Muscle layer of colon (tissue), 2 donors: ENCODE measurements around the gene C2CD2.

Experiments used
- H3K27ac ChIP-seq: one replicate; pipeline ENCODE4 v1.7.0; 2013; ENCODE audit warnings: low read depth, mild to moderate bottlenecking, low read length, moderate library complexity
- H3K27me3 ChIP-seq, 2 donors: one replicate each; pipeline ENCODE4 v1.7.0; 2013; ENCODE audit warnings: low read length in 2 of 2, mild to moderate bottlenecking in 2 of 2; ENCODE audit not compliant: insufficient read depth in 2 of 2, control insufficient read depth in 1 of 2
- H3K36me3 ChIP-seq: one replicate; pipeline ENCODE4 v1.7.0; 2013; ENCODE audit warnings: mild to moderate bottlenecking, low read length; ENCODE audit not compliant: insufficient read depth
- H3K4me1 ChIP-seq: one replicate; pipeline ENCODE4 v1.7.0; 2013; ENCODE audit warnings: mild to moderate bottlenecking, low read length; ENCODE audit not compliant: insufficient read depth
- H3K4me3 ChIP-seq, 2 donors: one replicate each; pipeline ENCODE4 v1.7.0; 2013; ENCODE audit warnings: low read length in 2 of 2, low read depth in 1 of 2, mild to moderate bottlenecking in 1 of 2, moderate library complexity in 1 of 2
- H3K9ac ChIP-seq: one replicate; pipeline ENCODE4 v1.7.0; 2013; ENCODE audit warnings: low read length
- H3K9me3 ChIP-seq: one replicate; pipeline ENCODE4 v1.7.0; 2013; ENCODE audit warnings: mild to moderate bottlenecking, low read length
- donor health status: abdominal sarcoma.
- donor health status: Adenocarcinoma of cecum.

The C2CD2 gene

DNA sequence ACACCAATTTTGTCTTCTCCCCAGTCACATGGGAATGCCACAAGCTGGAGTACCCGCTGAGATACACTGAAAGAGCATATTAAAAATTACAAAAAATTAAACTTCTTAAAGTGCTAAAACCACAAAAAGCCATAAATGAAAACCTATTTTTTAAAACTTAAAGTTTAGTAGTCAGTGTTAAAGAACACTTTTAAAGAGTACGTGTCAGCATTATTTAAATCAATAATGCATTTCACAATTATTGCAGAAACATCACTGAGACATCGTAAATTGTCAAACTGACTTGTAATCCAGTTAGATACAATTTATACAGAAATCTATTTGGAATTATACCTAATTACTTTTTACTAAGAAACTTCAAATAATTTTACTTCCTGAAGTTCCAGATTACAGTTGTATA, 33.5 kb upstream of the C2CD2 start:
- no peak overlapping the region for H3K9ac ChIP-seq
- no peaks in the 10 kb centered on the region for H3K4me1 ChIP-seq
- H3K4me3 ChIP-seq, result no peak overlapping the region
- peaks cover 15% of the 10 kb centered on the region for H3K36me3 ChIP-seq
- H3K27ac ChIP-seq, result no peak overlapping the region
- no peaks in the 10 kb centered on the region for H3K27me3 ChIP-seq
- H3K9me3 ChIP-seq, result no peaks in the 10 kb centered on the region

DNA sequence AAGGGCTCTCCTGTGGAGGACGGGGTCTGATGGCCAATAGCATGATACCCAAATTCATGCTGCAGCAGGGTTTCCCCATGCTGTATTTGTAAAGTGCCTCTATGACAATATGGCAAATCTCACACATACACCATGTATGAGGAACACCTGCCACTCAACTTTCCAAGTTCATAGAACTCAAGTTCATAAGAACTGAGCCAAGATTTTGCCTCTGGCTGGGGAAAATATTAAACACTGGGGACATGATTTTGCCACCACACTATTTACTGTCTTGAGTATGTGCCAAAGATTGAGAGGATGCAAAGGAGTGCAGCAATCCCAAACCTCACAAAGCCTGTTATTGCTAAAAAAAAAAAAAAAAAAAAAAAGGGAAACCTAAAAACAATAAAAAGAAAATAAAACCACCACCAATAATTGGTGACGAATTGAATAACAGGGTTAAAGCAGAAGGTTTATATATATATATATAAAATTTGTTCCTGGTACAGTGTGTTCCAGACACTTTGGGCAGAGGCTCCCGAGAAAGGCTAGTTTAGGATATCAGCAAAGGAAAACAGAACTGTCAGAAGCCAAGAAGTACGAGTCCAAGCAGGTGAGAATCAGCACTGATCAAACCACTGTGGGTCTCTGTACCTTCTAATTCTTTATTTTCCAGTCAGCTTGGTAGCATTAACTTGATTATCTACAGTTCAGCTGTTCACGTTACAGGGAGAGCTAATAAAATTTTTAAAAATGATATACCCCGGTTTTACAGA, 32.0 kb upstream of the C2CD2 start:
- Histone ChIP-seq H3K9ac (no peak overlapping the region), H3K4me1 (no peaks in the 10 kb centered on the region)

DNA sequence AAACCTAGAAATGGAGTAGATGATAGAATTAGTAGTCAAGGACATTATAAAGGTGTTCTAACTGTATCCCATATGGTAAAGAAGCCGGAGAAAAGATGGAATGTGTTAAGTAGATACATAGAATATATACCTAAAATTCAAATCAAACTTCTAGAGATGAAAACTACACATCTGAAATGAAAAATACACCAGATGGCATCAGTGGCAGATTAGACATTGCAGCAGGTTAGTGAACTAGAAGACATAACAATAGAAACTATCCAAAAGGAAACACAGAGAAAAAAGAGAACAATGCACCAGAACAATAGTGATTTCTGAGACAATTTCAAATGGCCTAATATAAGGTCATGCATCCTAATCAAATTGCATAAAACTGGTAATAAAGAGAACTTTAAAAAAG, 29.4 kb upstream of the C2CD2 start:
- H3K36me3 ChIP-seq, result no peaks in the 10 kb centered on the region
- H3K9ac ChIP-seq, result no peak overlapping the region
- H3K4me3 ChIP-seq, result no peak overlapping the region

More for the DNA sequence above, 32.0 kb upstream of the C2CD2 start:
- Histone ChIP-seq H3K36me3 (peaks cover 1% of the 10 kb centered on the region), H3K27me3 (no peaks in the 10 kb centered on the region), H3K27ac (no peak overlapping the region), H3K4me3 (no peak overlapping the region), H3K9me3 (no peaks in the 10 kb centered on the region)

DNA sequence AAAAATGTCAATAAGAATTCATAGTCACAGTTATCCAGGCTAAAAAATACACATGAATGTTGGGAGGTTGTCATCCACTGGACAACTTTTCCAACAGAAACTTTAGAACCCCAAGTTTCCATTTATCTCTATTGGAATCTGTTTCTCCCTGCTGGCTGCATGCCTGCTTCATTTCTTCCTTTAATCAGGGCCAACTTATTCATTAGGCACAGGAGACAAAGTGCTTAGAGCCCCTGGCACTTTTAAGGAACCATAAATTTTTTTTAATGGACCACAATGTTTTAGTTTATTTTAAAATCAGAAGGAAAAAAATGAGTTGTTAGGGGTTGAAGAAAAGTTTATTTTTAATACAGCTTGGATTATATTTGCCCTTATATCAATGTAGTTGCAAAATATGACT, 26.7 kb upstream of the C2CD2 start:
- Histone ChIP-seq H3K9ac (no peak overlapping the region), H3K4me3 (no peak overlapping the region), H3K9me3 (peaks cover 3% of the 10 kb centered on the region), H3K27me3 (no peaks in the 10 kb centered on the region), H3K36me3 (no peaks in the 10 kb centered on the region), H3K4me1 (no peaks in the 10 kb centered on the region), H3K27ac (no peak overlapping the region)

More for the DNA sequence above, 29.4 kb upstream of the C2CD2 start:
- peaks cover 3% of the 10 kb centered on the region for H3K9me3 ChIP-seq
- H3K27me3 ChIP-seq, result no peaks in the 10 kb centered on the region
- H3K27ac ChIP-seq, result no peak overlapping the region
- H3K4me1 ChIP-seq, result no peaks in the 10 kb centered on the region

DNA sequence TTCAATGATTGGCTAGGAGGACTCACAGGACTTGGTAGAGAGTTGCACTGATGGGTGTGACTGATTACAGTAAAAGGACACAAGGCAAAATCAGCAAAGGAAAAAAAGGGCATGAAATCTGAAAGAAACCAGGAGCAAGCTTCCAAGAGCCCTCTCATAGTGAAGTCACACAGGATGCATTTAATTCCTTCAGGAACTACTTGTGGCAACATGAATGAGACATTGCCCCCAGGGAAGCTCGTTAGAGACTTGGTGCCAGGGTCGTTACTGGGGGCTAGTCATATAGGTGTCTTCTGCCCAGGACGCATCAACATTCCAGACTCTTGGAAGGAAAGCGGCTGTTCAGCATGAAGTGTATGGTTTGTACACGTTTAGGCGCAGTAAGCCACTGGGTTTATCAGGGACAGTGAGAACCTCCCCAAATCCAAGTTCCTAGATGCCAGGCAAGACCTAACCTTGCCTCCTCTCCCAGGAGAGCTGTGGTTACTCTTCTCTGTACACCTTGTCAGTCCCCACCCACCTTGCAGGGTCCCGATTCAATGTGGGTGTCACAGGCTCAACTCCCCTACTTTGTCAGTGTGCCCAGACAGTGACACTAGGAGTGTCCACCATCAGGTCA, 26.0 kb upstream of the C2CD2 start:
- Histone ChIP-seq H3K36me3 (no peaks in the 10 kb centered on the region), H3K4me1 (no peaks in the 10 kb centered on the region), H3K27me3 (no peaks in the 10 kb centered on the region), H3K27ac (no peak overlapping the region), H3K9me3 (peaks cover 3% of the 10 kb centered on the region), H3K4me3 (no peak overlapping the region), H3K9ac (no peak overlapping the region)

DNA sequence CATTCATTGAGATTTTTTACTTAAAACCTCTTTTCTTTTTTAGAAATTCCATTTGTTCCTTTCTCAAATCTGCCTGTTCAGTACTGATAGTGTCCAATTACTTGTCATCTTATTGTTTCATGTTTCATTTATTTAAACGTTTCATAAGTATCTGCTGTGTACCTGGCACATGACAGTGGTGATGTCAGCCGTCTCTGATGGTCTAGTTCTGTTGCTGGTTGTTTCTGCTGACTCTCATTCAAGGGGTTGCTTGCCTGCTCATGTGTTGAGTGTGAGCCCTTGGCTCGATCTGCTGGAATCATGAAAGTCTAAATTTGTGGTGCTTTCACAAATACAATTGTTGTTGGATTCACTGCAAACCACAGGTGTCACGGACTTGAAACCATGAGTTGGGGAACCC, 25.5 kb upstream of the C2CD2 start:
- H3K4me3 ChIP-seq, result no peak overlapping the region
- no peaks in the 10 kb centered on the region for H3K4me1 ChIP-seq
- no peaks in the 10 kb centered on the region for H3K27me3 ChIP-seq
- H3K36me3 ChIP-seq, result no peaks in the 10 kb centered on the region
- no peak overlapping the region for H3K27ac ChIP-seq
- no peak overlapping the region for H3K9ac ChIP-seq
- peaks cover 3% of the 10 kb centered on the region for H3K9me3 ChIP-seq

DNA sequence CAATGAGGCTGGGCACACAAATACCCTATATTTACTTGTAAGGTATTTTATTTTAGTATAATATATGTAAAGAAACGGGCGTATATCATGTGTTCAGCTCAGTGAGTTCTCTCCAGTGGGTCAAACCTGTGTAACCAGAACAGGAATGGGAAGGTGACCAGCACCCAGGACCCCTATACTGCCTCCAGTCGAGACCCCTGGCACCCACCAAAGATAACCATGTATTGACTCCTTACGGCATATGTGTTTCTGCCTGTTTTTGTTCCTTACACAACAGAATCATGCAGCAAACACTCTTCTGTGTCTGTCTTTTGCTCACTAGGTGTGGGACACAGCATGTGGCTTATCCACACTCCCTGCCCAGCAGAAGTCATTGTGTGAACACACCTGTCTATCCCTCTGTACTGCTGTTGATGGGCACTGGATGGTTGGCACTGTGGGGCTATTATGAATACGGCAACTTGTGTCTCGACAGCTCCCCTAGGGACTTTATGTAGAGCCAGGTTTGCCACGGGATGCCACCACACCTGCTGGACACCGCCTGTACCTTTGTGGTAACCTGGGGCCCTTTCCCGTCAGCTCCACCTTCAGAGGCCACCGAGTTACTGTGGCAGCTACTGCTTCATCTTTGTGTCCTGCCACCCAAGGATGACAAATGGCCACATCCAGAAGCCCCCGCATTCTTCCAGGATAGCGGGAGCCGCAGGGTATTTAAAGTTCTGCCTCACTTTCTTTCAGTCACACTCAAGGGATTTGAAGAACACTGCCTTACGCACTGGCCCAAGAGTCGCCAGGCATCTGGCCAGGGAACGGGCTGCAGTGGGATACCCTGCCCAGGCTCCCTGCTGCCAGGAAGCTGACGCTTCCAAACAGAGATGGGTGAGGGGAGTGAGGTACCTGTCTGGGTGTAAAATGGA, 23.5 kb upstream of the C2CD2 start:
- Histone ChIP-seq H3K9ac (no peak overlapping the region), H3K27ac (no peak overlapping the region), H3K9me3 (peaks cover 3% of the 10 kb centered on the region)

DNA sequence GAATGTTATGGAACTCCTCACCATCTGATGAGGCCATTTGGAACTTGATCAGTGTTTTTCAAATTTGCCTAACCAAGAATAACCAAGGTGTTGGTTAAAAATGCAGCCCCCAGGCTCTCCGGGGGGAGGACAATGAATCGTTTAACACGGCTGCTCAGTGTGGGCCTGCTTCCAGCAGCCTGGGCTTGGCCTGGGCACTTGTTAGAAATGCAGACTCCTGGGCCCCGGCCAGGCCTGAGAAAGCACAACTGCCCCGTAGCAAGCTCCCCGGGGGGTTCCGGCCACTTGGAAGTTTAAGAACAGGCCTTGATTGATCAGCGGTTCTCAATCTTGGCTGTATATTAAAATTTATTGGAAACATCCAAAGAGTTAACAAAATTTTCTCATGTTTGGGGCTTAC, 22.8 kb upstream of the C2CD2 start:
- no peak overlapping the region for H3K27ac ChIP-seq
- no peak overlapping the region for H3K4me3 ChIP-seq
- no peaks in the 10 kb centered on the region for H3K27me3 ChIP-seq

More for the DNA sequence above, 23.5 kb upstream of the C2CD2 start:
- Histone ChIP-seq H3K4me1 (no peaks in the 10 kb centered on the region), H3K36me3 (no peaks in the 10 kb centered on the region), H3K4me3 (no peak overlapping the region), H3K27me3 (no peaks in the 10 kb centered on the region)

DNA sequence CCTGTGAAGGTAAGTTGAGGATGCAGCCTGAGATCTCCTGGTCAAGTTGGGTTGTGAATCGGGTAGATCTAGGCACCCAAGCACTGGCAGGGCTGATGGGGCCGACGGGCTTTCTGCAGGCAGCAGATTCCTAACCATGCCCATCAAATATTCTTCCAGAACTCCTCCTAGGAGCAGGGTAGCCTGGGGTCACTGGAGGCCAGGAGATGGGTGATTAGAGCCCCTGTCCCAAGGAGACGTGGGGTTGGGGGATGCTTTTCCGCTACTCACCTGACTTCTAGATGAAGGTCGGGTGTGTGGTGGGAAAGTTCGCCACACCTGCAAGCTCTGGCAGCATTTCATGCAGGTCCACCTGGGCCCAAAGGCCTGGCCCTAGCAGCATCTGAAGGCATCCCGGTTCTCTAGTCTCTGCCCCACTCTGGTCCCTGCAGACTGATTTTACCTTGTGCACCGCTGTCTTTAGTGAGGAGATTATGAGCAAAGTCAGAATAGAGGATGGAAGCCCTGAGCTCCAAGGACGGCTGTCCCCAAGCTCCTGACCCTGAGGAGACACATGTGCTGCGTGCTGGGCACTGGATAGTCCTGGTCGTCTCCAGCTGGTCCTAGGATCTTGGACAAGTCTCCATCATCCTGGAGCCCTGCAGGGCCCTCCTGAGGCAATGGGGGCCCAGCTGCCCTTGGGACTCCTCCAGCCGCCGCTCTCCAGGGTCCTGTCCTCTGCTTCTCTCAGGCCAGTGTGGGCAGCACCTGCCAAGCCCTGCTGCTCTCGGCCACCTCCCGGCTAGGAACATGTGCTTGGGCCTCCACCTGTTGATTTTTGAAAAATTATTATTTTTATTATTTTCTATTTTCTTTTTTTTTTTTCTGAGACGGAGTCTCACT, 21.8 kb upstream of the C2CD2 start:
- Histone ChIP-seq H3K4me1 (no peaks in the 10 kb centered on the region), H3K27ac (no peak overlapping the region), H3K36me3 (no peaks in the 10 kb centered on the region), H3K27me3 (no peaks in the 10 kb centered on the region), H3K4me3 (no peak overlapping the region), H3K9me3 (peaks cover 3% of the 10 kb centered on the region), H3K9ac (no peak overlapping the region)

More for the DNA sequence above, 22.8 kb upstream of the C2CD2 start:
- H3K9me3 ChIP-seq, result peaks cover 3% of the 10 kb centered on the region
- no peak overlapping the region for H3K9ac ChIP-seq
- H3K36me3 ChIP-seq, result no peaks in the 10 kb centered on the region
- no peaks in the 10 kb centered on the region for H3K4me1 ChIP-seq

DNA sequence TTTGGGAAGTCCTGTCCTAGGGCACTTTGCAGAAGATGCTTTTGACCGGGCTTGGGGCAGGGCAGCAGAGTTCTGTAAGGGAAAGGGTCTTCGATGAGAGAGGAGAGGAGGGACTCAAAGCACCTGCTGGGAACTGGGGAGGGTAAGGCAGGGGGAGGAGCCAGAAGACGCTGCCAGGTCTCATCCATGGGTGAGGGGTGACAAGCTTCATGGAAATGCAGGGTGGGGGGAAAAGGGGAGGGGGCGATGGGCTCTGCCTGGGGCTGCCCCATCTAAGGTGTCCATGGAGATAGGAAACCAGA, 20.9 kb upstream of the C2CD2 start:
- no peak overlapping the region for H3K9ac ChIP-seq
- no peak overlapping the region for H3K4me3 ChIP-seq
- H3K27me3 ChIP-seq, result no peaks in the 10 kb centered on the region
- no peaks in the 10 kb centered on the region for H3K36me3 ChIP-seq
- H3K27ac ChIP-seq, result no peak overlapping the region
- peaks cover 3% of the 10 kb centered on the region for H3K9me3 ChIP-seq
- no peaks in the 10 kb centered on the region for H3K4me1 ChIP-seq
